ENCODE data around the gene ARMC10. TPM values are rescaled to one million over a fixed set of nuclear protein-coding genes. Genes with fewer than 3 reads are reported as not detected.
"Not testable (repeated sequence)": the region's sequence is repeated elsewhere in the genome, so short reads cannot be mapped to it uniquely, and the experiment has no call there.

Gene ARMC10
- polyA plus RNA-seq, 1 donor from 2014 or later, result 28.8 TPM

GRCh38 chr7:103031024-103031423, 43.9 kb upstream of the ARMC10 start:
- Histone ChIP-seq H3F3A (ENCODE audit: insufficient read depth, low read length, poor library complexity, severe bottlenecking) (no peaks in the 10 kb centered on the region), H3K27me3 (ENCODE audit: insufficient read depth, low read depth, low read length) (no peaks in the 10 kb centered on the region), H3K27ac (ENCODE audit: low read length) (no peak overlapping the region), H3K36me3 (ENCODE audit: insufficient read depth, low read length) (no peaks in the 10 kb centered on the region), H3K4me3 (ENCODE audit: low read length) (no peak overlapping the region), H3K9me3 (ENCODE audit: low read length) (no peaks in the 10 kb centered on the region), H3K9ac (ENCODE audit: low read length) (no peak overlapping the region), H3K4me2 (ENCODE audit: low read length) (no peak overlapping the region), H2AFZ (ENCODE audit: low read depth, low read length) (no peak overlapping the region), H4K20me1 (ENCODE audit: insufficient read depth) (no peaks in the 10 kb centered on the region), H3K9me2 (ENCODE audit: insufficient read depth, low read length) (no peaks in the 10 kb centered on the region), H3K79me2 (replicated peaks; ENCODE audit: insufficient read depth, low read length) (no peaks in the 10 kb centered on the region)
- TF ChIP-seq MXI1 (conservative IDR thresholded peaks at IDR 0.05; ENCODE audit: poor library complexity, severe bottlenecking) (no peak), EZH2 (IDR thresholded peaks at IDR 0.05; ENCODE audit: borderline replicate concordance, insufficient read depth, low read length, poor library complexity, severe bottlenecking) (no peak), RAD21 (conservative IDR thresholded peaks at IDR 0.05) (no peak), POLR2AphosphoS5 (IDR thresholded peaks at IDR 0.05) (no peak), TAF1 (IDR thresholded peaks at IDR 0.05; ENCODE audit: low read depth) (no peak), EP300 (conservative IDR thresholded peaks at IDR 0.05; ENCODE audit: poor library complexity, severe bottlenecking) (no peak), CTCF (IDR thresholded peaks at IDR 0.05; ENCODE audit: poor library complexity, severe bottlenecking) (no peak), SMC3 (conservative IDR thresholded peaks at IDR 0.05; ENCODE audit: poor library complexity) (no peak)
- TF ChIP-seq, protein P1, sequence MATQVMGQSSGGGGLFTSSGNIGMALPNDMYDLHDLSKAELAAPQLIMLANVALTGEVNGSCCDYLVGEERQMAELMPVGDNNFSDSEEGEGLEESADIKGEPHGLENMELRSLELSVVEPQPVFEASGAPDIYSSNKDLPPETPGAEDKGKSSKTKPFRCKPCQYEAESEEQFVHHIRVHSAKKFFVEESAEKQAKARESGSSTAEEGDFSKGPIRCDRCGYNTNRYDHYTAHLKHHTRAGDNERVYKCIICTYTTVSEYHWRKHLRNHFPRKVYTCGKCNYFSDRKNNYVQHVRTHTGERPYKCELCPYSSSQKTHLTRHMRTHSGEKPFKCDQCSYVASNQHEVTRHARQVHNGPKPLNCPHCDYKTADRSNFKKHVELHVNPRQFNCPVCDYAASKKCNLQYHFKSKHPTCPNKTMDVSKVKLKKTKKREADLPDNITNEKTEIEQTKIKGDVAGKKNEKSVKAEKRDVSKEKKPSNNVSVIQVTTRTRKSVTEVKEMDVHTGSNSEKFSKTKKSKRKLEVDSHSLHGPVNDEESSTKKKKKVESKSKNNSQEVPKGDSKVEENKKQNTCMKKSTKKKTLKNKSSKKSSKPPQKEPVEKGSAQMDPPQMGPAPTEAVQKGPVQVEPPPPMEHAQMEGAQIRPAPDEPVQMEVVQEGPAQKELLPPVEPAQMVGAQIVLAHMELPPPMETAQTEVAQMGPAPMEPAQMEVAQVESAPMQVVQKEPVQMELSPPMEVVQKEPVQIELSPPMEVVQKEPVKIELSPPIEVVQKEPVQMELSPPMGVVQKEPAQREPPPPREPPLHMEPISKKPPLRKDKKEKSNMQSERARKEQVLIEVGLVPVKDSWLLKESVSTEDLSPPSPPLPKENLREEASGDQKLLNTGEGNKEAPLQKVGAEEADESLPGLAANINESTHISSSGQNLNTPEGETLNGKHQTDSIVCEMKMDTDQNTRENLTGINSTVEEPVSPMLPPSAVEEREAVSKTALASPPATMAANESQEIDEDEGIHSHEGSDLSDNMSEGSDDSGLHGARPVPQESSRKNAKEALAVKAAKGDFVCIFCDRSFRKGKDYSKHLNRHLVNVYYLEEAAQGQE (IDR thresholded peaks at IDR 0.05; ENCODE audit: borderline replicate concordance), result no peak

GRCh38 chr7:103031781-103032180, 43.2 kb upstream of the ARMC10 start:
- Histone ChIP-seq H2AFZ (ENCODE audit: low read depth, low read length) (no peak overlapping the region), H3F3A (ENCODE audit: insufficient read depth, low read length, poor library complexity, severe bottlenecking) (no peaks in the 10 kb centered on the region), H4K20me1 (ENCODE audit: insufficient read depth) (no peaks in the 10 kb centered on the region), H3K9me2 (ENCODE audit: insufficient read depth, low read length) (no peaks in the 10 kb centered on the region), H3K4me3 (ENCODE audit: low read length) (no peak overlapping the region), H3K27me3 (ENCODE audit: insufficient read depth, low read depth, low read length) (no peaks in the 10 kb centered on the region), H3K79me2 (replicated peaks; ENCODE audit: insufficient read depth, low read length) (no peaks in the 10 kb centered on the region), H3K9me3 (ENCODE audit: low read length) (no peaks in the 10 kb centered on the region), H3K27ac (ENCODE audit: low read length) (no peak overlapping the region), H3K9ac (ENCODE audit: low read length) (no peak overlapping the region), H3K4me2 (ENCODE audit: low read length) (no peak overlapping the region), H3K36me3 (ENCODE audit: insufficient read depth, low read length) (no peaks in the 10 kb centered on the region)
- TF ChIP-seq, protein P1 (IDR thresholded peaks at IDR 0.05; ENCODE audit: borderline replicate concordance), result no peak
- TF ChIP-seq SMC3 (conservative IDR thresholded peaks at IDR 0.05; ENCODE audit: poor library complexity) (no peak), EP300 (conservative IDR thresholded peaks at IDR 0.05; ENCODE audit: poor library complexity, severe bottlenecking) (no peak), EZH2 (IDR thresholded peaks at IDR 0.05; ENCODE audit: borderline replicate concordance, insufficient read depth, low read length, poor library complexity, severe bottlenecking) (no peak), POLR2AphosphoS5 (IDR thresholded peaks at IDR 0.05) (no peak), RAD21 (conservative IDR thresholded peaks at IDR 0.05) (no peak), CTCF (IDR thresholded peaks at IDR 0.05; ENCODE audit: poor library complexity, severe bottlenecking) (no peak), MXI1 (conservative IDR thresholded peaks at IDR 0.05; ENCODE audit: poor library complexity, severe bottlenecking) (no peak), TAF1 (IDR thresholded peaks at IDR 0.05; ENCODE audit: low read depth) (no peak)

GRCh38 chr7:103034318-103034717, 40.6 kb upstream of the ARMC10 start:
- H3K4me2 ChIP-seq (ENCODE audit: low read length); H3K9ac ChIP-seq (ENCODE audit: low read length); H2AFZ ChIP-seq (ENCODE audit: low read depth, low read length); H3F3A ChIP-seq (ENCODE audit: insufficient read depth, low read length, poor library complexity, severe bottlenecking); H3K36me3 ChIP-seq (ENCODE audit: insufficient read depth, low read length); H4K20me1 ChIP-seq (ENCODE audit: insufficient read depth); H3K9me2 ChIP-seq (ENCODE audit: insufficient read depth, low read length); H3K27ac ChIP-seq (ENCODE audit: low read length); H3K27me3 ChIP-seq (ENCODE audit: insufficient read depth, low read depth, low read length); H3K9me3 ChIP-seq (ENCODE audit: low read length); H3K4me3 ChIP-seq (ENCODE audit: low read length); H3K79me2 ChIP-seq (replicated peaks; ENCODE audit: insufficient read depth, low read length): not testable (repeated sequence)
